Activated naive CD4-positive, alpha-beta T cell treated with anti-CD3 and anti-CD28 coated beads, Interleukin-2, amount 50 U/mL, for 72 hours (primary cell): ENCODE measurements around the gene ST3GAL3. TPM values are rescaled to one million over a fixed set of nuclear protein-coding genes. Genes with fewer than 3 reads are reported as not detected.

Experiments used
- total RNA-seq, 2 donors: library from RNA; stranded (reverse); gene quantifications; one replicate each; pipeline ENCODE4 v1.2.3, GENCODE V29; 2022

The ST3GAL3 gene
- total RNA-seq, 2 donors from 2014 or later, result 21.8 to 22.3 TPM

Other genes with a start within 250 kb of the ST3GAL3 start
- 10 to 100 TPM in 1 of 2 donors, under 1 TPM in 1; 0.25 to 21.9 TPM for gene PTPRF, start 176.7 kb upstream of the ST3GAL3 start, total RNA-seq
- 10 to 100 TPM; 28.9 to 50.1 TPM for gene KDM4A, start 57.4 kb upstream of the ST3GAL3 start, total RNA-seq
- gene ARTN, start 226.3 kb downstream of the ST3GAL3 start, total RNA-seq, result under 1 TPM in 1 of 2 donors, not detected in 1; 0.25 TPM
- gene IPO13, start 239.4 kb downstream of the ST3GAL3 start, total RNA-seq, result 10 to 100 TPM; 16.0 to 16.6 TPM